Stimulated activated CD8-positive, alpha-beta memory T cell treated with anti-CD3 and anti-CD28 coated beads, Interleukin-15, amount 100 ng/mL, for 24 hours (primary cell): ENCODE data around the gene USP31.

ENCODE experiments used
- DNase-seq: peaks from one replicate; pipeline ENCODE4 v3.0.0-alpha.2; 2020; ENCODE audit warnings: low read depth

Gene USP31

GRCh38 chr16:23149267-23149992, at the start of gene USP31:
TSS of gene USP31 (minus strand) at chr16:23149452. CDS start at chr16:23149270, 182 bp downstream.
- peak; percentile 75 for DNase-seq

GRCh38 chr16:23196539-23196938, 47.3 kb upstream of the USP31 start:
- no peak for DNase-seq

- no peak for DNase-seq
These were observed 46.2 kb upstream of the USP31 start for GRCh38 chr16:23195366-23195978.

- no peak for DNase-seq
These were observed 45.4 kb upstream of the USP31 start for GRCh38 chr16:23194497-23195221.

- DNase-seq, result no peak
These were observed 39.7 kb upstream of the USP31 start for GRCh38 chr16:23188911-23189310.

GRCh38 chr16:23187341-23187740, 38.1 kb upstream of the USP31 start:
- no peak for DNase-seq

GRCh38 chr16:23186171-23186570, 36.9 kb upstream of the USP31 start:
- DNase-seq, result no peak

GRCh38 chr16:23185656-23186055, 36.4 kb upstream of the USP31 start:
- no peak for DNase-seq

- DNase-seq, result no peak
These were observed 34.3 kb upstream of the USP31 start for GRCh38 chr16:23183543-23183862.

GRCh38 chr16:23182679-23183542, 33.7 kb upstream of the USP31 start, which contains the start of gene SCNN1G:
TSS of gene SCNN1G (plus strand) at chr16:23182745. CDS start at chr16:23186272, 3,527 bp downstream.
- DNase-seq, result no peak

- DNase-seq, result peak; percentile 61
These were observed 33.0 kb upstream of the USP31 start for GRCh38 chr16:23182206-23182678.

GRCh38 chr16:23181506-23181905, 32.3 kb upstream of the USP31 start:
- no peak for DNase-seq

- DNase-seq, result no peak
These were observed 26.4 kb upstream of the USP31 start for GRCh38 chr16:23175651-23176050.

GRCh38 chr16:23174622-23175021, 25.4 kb upstream of the USP31 start:
- no peak for DNase-seq

GRCh38 chr16:23172994-23173393, 23.7 kb upstream of the USP31 start:
- no peak for DNase-seq

- no peak for DNase-seq
These were observed 23.3 kb upstream of the USP31 start for GRCh38 chr16:23172583-23172982.

- DNase-seq, result no peak
These were observed 15.5 kb upstream of the USP31 start for GRCh38 chr16:23164736-23165135.

- DNase-seq, result no peak
These were observed 14.7 kb upstream of the USP31 start for GRCh38 chr16:23163921-23164320.

GRCh38 chr16:23160574-23160973, 11.3 kb upstream of the USP31 start:
- DNase-seq, result no peak

- DNase-seq, result no peak
These were observed 10.8 kb upstream of the USP31 start for GRCh38 chr16:23160082-23160481.

GRCh38 chr16:23158114-23158513, 8.9 kb upstream of the USP31 start:
- DNase-seq, result no peak

GRCh38 chr16:23156946-23157460, 7.8 kb upstream of the USP31 start:
- DNase-seq, result no peak
